ENCODE data around the gene SLC35E1. TPM values are rescaled to one million over a fixed set of nuclear protein-coding genes. Genes with fewer than 3 reads are reported as not detected.
A peak's percentile ranks its signal among the peaks of the same experiment; 100 is the strongest.

SLC35E1 gene
- total and polyA plus RNA-seq, 2 of the 13 experiments (the other 11 are each of a cell fraction or from before 2014, with no cell fraction given): 21.2 to 46.5 TPM

- TF ChIP-seq ZNF329 (CRISPR knock-in tag; IDR thresholded peaks at IDR 0.05; ENCODE audit: low read depth) (no peak), ATF7-NPFF (CRISPR knock-in tag; IDR thresholded peaks at IDR 0.05; ENCODE audit: low read depth) (no peak), FOXA3 (CRISPR knock-in tag; IDR thresholded peaks at IDR 0.05) (peak; percentile 68), ZNF644 (CRISPR knock-in tag; IDR thresholded peaks at IDR 0.05; ENCODE audit: low read depth) (no peak), SNAI1 (CRISPR knock-in tag; IDR thresholded peaks at IDR 0.05; ENCODE audit: borderline replicate concordance) (0 out of 2 replicates have a peak, but pooled peaks have one; percentile 19), FOXP1 (IDR thresholded peaks at IDR 0.05) (no peak), FOXP1 (CRISPR knock-in tag; IDR thresholded peaks at IDR 0.05) (no peak), IKZF4 (CRISPR knock-in tag; IDR thresholded peaks at IDR 0.05; ENCODE audit: borderline replicate concordance, low read depth, not compliant biosample characterization) (no peak), HES4 (CRISPR knock-in tag; IDR thresholded peaks at IDR 0.05; ENCODE audit: borderline replicate concordance) (0 out of 2 replicates have a peak, but pooled peaks have one; percentile 38), HNRNPH1 (optimal IDR thresholded peaks at IDR 0.05; ENCODE audit: low read depth, low read length) (no peak), HMG20B (CRISPR knock-in tag; conservative IDR thresholded peaks at IDR 0.05) (no peak), CREBL2 (CRISPR knock-in tag; IDR thresholded peaks at IDR 0.05; ENCODE audit: borderline replicate concordance) (no peak), ADNP (CRISPR knock-in tag; IDR thresholded peaks at IDR 0.05) (no peak), ZXDC (CRISPR knock-in tag; IDR thresholded peaks at IDR 0.05) (no peak), REL (CRISPR knock-in tag; conservative IDR thresholded peaks at IDR 0.05) (no peak; the same call in 1 of the 2 replicates), NFRKB (IDR thresholded peaks at IDR 0.05) (no peak), RNF2 (conservative IDR thresholded peaks at IDR 0.05; ENCODE audit: low read depth) (no peak), SIN3B (IDR thresholded peaks at IDR 0.05; ENCODE audit: low read length) (peak; percentile 82; the same call in 1 of the 2 replicates), ZFP36L1 (CRISPR knock-in tag; IDR thresholded peaks at IDR 0.05) (no peak), ZNF331 (CRISPR knock-in tag; IDR thresholded peaks at IDR 0.05) (peak; percentile 53; the same call in 1 of the 2 replicates), FOSL2 (CRISPR knock-in tag; IDR thresholded peaks at IDR 0.05) (no peak), ZBTB7B (CRISPR knock-in tag; IDR thresholded peaks at IDR 0.05) (no peak; the same call in 1 of the 2 replicates), ZNF362 (CRISPR knock-in tag; IDR thresholded peaks at IDR 0.05; ENCODE audit: borderline replicate concordance) (no peak), ZNF230 (CRISPR knock-in tag; IDR thresholded peaks at IDR 0.05) (no peak), ESRRA (CRISPR knock-in tag; IDR thresholded peaks at IDR 0.05; ENCODE audit: low read depth) (no peak), MAFK (conservative IDR thresholded peaks at IDR 0.05 in 1 of 2, IDR thresholded peaks at IDR 0.05 in 1 of 2; ENCODE audit: low read length in 2 of 2) (no peak), RORA (CRISPR knock-in tag; IDR thresholded peaks at IDR 0.05) (no peak)
Measured at GRCh38 chr19:16572332-16573211, at the start of gene SLC35E1 (continued).

Data from HepG2 (cell line).